D721Med (cell line): ENCODE results near the gene UNC5B.

Experiments used
- DNase-seq: peaks from one replicate; pipeline ENCODE4 v3.0.0; 2011; ENCODE audit warnings: low spot score; ENCODE audit not compliant: insufficient read length
- FAIRE-seq: peaks from 2 replicates; lab custom pipeline; 2011; peaks lifted over from hg19 to GRCh38; lab: Jason Lieb, UNC
- TF ChIP-seq, protein P1 (sequence below): IDR thresholded peaks from 2 replicates; pipeline ENCODE4 v1.5.1; 2012; ENCODE audit warnings: mild to moderate bottlenecking, control low read depth; ENCODE audit not compliant: insufficient read depth; ENCODE audit errors: missing control alignments

Gene UNC5B

DNA sequence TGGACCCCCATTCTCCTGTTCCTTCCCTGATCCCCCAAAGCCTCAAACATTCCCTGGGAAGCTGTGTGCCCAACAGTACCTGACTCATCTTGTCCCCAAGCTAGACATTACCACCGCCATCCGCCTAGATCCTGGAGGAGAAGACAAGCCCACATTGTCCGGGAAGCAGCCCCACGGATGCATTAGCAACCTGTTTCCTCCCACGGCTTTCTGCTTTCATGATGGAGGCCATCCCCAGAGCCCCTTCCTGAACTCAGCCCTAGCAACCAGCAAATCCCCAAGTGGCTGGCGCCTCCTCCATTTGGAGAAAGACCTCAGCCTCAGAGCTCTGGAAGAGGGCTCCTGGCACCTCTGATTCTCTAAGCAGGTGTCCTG, 104.4 kb downstream of the UNC5B start:
- FAIRE-seq (no peak), DNase-seq (no peak)
- TF ChIP-seq, protein P1, sequence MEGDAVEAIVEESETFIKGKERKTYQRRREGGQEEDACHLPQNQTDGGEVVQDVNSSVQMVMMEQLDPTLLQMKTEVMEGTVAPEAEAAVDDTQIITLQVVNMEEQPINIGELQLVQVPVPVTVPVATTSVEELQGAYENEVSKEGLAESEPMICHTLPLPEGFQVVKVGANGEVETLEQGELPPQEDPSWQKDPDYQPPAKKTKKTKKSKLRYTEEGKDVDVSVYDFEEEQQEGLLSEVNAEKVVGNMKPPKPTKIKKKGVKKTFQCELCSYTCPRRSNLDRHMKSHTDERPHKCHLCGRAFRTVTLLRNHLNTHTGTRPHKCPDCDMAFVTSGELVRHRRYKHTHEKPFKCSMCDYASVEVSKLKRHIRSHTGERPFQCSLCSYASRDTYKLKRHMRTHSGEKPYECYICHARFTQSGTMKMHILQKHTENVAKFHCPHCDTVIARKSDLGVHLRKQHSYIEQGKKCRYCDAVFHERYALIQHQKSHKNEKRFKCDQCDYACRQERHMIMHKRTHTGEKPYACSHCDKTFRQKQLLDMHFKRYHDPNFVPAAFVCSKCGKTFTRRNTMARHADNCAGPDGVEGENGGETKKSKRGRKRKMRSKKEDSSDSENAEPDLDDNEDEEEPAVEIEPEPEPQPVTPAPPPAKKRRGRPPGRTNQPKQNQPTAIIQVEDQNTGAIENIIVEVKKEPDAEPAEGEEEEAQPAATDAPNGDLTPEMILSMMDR, result no peak

DNA sequence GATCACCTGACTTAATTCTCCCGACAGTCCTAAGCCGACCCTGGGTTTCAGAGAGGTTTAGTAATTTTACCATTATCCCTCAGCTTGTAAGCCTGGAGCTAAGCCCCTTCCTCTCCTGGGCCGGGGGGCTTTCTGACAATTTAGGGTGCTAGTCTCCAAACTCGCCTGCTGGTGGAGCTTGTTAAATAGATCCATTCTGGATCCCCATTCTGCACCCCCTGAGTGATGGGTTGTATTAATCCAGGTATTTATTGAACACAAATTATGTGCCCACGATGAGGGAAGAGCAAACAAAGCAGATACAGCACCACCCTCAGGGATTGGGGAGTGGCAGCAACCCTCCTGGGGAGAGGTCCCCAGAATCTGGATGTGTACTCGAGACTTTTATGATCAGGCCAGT, 105.4 kb downstream of the UNC5B start:
- FAIRE-seq (no peak), DNase-seq (no peak)
- TF ChIP-seq, protein P1, result no peak

DNA sequence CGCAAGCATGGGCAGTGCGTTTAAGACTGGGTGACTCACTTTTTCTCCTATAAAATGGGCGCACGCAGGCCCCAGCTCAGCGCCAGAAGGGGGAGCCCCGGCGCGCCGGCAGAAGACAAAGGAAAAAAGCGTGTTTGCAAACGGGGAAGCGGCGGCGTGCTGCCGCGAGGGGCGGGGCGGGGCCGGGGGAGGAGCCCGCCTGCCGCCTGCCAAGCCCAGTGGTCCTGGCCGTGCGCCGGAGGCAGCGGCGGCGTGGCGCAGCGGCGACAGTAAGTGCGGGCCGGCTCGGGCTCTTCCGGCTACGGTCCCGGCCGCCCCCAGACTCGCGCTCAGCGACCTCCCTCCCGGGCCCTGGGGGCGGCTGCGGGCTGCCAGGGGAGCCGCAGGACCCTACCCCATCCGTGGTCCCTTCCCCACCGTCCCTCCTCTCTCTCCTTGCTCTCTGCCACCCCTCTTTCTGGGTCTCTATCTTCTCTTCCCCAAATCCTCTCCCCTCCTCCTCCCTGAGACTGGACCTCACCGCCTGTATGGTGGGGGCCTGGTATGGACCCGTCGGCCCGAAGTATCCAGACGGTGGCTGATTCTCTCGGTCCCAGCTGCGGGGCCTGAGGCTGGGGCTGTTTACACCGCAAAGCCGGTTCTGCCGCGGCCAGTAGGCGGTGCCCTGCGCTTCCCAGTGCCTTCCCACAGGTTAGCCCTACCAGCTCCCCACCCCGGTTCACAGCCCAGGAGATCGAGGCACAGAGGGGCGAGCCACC, 106.9 kb downstream of the UNC5B start, which contains the start of gene SLC29A3:
TSS of gene SLC29A3 (plus strand) at position 218 of the 758 bp plus-strand sequence. CDS start at position 269, 51 bp downstream.
- TF ChIP-seq, protein P1, result peak; percentile 69
- no peak for FAIRE-seq
- peak; percentile 72 for DNase-seq

DNA sequence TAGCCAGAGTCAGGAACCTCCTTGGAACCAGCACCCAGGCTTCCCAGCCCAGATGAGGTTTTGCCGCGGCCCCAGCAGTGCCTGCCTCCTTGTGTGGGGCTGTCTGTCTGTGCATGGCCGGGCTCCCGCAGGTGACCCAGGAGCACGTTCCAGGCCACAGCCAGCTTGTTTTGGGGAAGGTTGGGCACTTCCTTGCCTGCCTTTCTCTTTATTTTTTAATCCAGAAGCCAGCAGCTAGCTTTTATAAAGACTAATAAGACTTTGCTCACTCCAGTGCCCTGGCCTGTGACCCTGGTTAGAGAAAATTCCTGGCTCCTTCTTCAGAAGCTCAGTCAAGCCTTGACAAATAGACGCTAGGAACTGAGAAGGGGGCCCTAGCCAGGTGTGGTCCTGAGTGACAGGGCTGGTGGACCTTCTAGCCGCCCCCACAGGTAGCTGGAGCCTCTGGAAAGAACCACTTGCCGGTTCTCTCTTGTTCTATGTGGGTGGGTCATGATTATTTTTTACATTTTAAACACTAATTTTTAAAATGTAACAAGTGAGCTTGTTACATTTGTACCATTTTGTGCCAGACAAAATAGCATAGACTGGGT, 107.5 kb downstream of the UNC5B start:
- TF ChIP-seq, protein P1, result no peak
- DNase-seq, result no peak
- no peak for FAIRE-seq

DNA sequence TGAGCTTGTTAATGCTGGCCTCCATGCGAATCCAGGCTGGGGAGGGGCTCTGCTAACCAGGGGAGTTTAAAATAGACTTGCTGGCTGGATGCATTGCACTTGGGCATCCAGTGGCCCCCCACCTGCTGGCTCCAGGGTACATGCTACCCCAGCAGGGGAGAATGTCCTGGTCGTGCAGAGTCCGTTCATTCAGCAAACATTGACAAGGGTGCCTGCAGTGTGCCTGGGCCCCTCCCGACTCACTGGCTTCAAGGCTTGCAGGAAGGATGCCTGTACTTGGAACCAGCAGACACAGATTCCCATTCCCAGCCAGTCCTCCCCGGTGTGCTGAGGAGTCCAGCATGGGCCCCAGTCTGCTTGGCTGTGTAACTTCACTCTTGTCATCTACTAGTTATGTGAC, 108.2 kb downstream of the UNC5B start:
- no peak for FAIRE-seq
- no peak for DNase-seq
- TF ChIP-seq, protein P1, result no peak

DNA sequence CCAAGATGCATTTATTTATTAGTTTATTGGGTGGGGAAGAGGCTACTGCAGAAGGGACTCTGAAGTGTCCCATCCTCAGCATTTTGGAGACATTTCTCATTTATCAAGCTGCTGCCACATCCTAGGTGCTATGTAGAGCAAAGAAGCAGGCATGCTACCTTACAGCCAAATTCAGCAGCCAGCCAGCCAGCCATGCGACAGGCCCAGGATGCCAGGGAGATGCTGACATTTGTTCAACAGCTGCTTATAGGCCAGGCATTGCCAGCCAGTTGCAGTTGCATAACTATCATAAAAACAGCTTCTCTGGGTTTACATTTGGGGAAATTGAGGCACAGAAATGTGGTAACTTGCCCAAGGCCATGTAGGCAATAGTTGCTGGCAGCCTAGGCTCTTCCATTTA, 109.0 kb downstream of the UNC5B start:
- no peak for DNase-seq
- no peak for FAIRE-seq
- TF ChIP-seq, protein P1, result no peak

DNA sequence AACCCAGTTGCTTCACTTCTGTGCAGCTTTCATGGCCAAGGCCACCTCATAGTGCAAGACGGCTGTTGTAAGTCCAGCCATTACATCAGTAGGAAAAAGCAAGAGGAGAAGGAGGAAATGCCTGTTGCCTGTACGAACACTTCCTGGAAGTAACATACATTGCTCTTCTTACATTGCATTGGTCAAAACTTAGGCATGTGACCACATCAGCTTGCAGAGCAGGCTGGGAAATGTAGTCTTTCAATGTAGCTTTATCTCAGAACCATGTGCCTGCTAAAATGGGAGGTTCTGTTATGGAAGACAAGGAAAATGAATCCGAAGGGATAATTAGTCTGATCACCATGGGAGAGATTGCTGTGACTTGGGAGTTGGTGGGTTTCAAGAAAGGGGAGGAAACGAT, 111.0 kb downstream of the UNC5B start:
- no peak for DNase-seq
- TF ChIP-seq, protein P1, result no peak
- FAIRE-seq, result no peak
